ENCODE results near the gene PIM3. TPM values are rescaled to one million over a fixed set of nuclear protein-coding genes. Genes with fewer than 3 reads are reported as not detected.

The PIM3 gene
- total and polyA plus RNA-seq, 4 donors, result 14.5 to 44.0 (median 28.1) TPM

DNA sequence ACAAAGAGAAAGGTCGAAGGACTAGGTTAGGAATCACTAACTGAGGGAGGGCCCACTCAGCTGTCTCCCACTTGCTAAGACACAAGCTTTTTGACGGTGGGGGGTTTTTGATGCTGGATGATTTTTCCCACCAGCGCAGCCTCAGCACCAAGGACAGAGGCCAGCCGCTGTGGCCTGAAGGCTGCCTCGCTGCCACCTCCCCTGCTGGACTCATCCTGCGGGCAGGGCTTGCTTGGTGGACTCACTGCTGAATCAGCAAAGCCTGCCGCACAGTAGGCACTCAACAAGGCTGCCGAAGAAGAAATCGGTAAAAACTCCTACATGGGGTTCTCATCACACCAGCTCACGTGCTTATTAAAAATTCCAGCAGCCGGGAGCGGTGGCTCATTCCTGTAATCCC lies 45.0 kb upstream of the PIM3 start:
- H3K27me3 ChIP-seq (ENCODE audit: control insufficient read depth in 4 of 4, insufficient read depth in 4 of 4, low read length in 3 of 4), result no peaks in the 10 kb centered on the region
- no peak overlapping the region for H3K27ac ChIP-seq (ENCODE audit: low read depth in 1 of 2, low read length in 2 of 2)
- peaks cover 4 to 22% (median 8%) of the 10 kb centered on the region in 4 donors for H3K36me3 ChIP-seq (ENCODE audit: control insufficient read depth in 4 of 4, insufficient read depth in 3 of 4, low read depth in 1 of 4, low read length in 3 of 4)
- H3K4me3 ChIP-seq (ENCODE audit: low read depth in 1 of 3, low read length in 3 of 3), result no peak overlapping the region
- TF ChIP-seq, protein P1, sequence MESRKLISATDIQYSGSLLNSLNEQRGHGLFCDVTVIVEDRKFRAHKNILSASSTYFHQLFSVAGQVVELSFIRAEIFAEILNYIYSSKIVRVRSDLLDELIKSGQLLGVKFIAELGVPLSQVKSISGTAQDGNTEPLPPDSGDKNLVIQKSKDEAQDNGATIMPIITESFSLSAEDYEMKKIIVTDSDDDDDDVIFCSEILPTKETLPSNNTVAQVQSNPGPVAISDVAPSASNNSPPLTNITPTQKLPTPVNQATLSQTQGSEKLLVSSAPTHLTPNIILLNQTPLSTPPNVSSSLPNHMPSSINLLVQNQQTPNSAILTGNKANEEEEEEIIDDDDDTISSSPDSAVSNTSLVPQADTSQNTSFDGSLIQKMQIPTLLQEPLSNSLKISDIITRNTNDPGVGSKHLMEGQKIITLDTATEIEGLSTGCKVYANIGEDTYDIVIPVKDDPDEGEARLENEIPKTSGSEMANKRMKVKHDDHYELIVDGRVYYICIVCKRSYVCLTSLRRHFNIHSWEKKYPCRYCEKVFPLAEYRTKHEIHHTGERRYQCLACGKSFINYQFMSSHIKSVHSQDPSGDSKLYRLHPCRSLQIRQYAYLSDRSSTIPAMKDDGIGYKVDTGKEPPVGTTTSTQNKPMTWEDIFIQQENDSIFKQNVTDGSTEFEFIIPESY (IDR thresholded peaks at IDR 0.05), result no peak
- TF ChIP-seq TAF1 (conservative IDR thresholded peaks at IDR 0.05), result no peak
- no peak for TF ChIP-seq FOXA1 (IDR thresholded peaks at IDR 0.05)
- no peak for TF ChIP-seq HNF4G (IDR thresholded peaks at IDR 0.05)
- TF ChIP-seq, protein P2, sequence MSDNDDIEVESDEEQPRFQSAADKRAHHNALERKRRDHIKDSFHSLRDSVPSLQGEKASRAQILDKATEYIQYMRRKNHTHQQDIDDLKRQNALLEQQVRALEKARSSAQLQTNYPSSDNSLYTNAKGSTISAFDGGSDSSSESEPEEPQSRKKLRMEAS (IDR thresholded peaks at IDR 0.05), result no peak
- TF ChIP-seq, protein P3, sequence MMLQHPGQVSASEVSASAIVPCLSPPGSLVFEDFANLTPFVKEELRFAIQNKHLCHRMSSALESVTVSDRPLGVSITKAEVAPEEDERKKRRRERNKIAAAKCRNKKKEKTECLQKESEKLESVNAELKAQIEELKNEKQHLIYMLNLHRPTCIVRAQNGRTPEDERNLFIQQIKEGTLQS (IDR thresholded peaks at IDR 0.05), result no peak
- no peak for TF ChIP-seq RAD21 (IDR thresholded peaks at IDR 0.05)
- no peak for TF ChIP-seq NR2F2 (IDR thresholded peaks at IDR 0.05)
- TF ChIP-seq CTCF (IDR thresholded peaks at IDR 0.05; ENCODE audit: low read depth, low read length, missing input control), result no peak
- TF ChIP-seq, protein P4, sequence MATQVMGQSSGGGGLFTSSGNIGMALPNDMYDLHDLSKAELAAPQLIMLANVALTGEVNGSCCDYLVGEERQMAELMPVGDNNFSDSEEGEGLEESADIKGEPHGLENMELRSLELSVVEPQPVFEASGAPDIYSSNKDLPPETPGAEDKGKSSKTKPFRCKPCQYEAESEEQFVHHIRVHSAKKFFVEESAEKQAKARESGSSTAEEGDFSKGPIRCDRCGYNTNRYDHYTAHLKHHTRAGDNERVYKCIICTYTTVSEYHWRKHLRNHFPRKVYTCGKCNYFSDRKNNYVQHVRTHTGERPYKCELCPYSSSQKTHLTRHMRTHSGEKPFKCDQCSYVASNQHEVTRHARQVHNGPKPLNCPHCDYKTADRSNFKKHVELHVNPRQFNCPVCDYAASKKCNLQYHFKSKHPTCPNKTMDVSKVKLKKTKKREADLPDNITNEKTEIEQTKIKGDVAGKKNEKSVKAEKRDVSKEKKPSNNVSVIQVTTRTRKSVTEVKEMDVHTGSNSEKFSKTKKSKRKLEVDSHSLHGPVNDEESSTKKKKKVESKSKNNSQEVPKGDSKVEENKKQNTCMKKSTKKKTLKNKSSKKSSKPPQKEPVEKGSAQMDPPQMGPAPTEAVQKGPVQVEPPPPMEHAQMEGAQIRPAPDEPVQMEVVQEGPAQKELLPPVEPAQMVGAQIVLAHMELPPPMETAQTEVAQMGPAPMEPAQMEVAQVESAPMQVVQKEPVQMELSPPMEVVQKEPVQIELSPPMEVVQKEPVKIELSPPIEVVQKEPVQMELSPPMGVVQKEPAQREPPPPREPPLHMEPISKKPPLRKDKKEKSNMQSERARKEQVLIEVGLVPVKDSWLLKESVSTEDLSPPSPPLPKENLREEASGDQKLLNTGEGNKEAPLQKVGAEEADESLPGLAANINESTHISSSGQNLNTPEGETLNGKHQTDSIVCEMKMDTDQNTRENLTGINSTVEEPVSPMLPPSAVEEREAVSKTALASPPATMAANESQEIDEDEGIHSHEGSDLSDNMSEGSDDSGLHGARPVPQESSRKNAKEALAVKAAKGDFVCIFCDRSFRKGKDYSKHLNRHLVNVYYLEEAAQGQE (IDR thresholded peaks at IDR 0.05), result no peak
- no peak for TF ChIP-seq HNF4A (conservative IDR thresholded peaks at IDR 0.05)
- TF ChIP-seq RXRA (IDR thresholded peaks at IDR 0.05), result no peak
- no peak for TF ChIP-seq GABPA (IDR thresholded peaks at IDR 0.05 in 1 of 2, conservative IDR thresholded peaks at IDR 0.05 in 1 of 2)
- no peak for TF ChIP-seq JUND (IDR thresholded peaks at IDR 0.05)
- peaks cover 0 to 18% (median 10%) of the 10 kb centered on the region in 4 donors for H3K4me1 ChIP-seq (ENCODE audit: control insufficient read depth in 4 of 4, insufficient read depth in 4 of 4, low read length in 3 of 4)
- DNase-seq (ENCODE audit: low spot score), result no peak
- WGBS, result 90% methylated on average over 12 of the region's 12 CpGs
- no peak overlapping the region for H3K9ac ChIP-seq (ENCODE audit: low read depth in 1 of 2, low read length in 2 of 2)
- H3K9me3 ChIP-seq (ENCODE audit: control insufficient read depth in 4 of 4, low read length in 3 of 4), result no peaks in the 10 kb centered on the region

DNA sequence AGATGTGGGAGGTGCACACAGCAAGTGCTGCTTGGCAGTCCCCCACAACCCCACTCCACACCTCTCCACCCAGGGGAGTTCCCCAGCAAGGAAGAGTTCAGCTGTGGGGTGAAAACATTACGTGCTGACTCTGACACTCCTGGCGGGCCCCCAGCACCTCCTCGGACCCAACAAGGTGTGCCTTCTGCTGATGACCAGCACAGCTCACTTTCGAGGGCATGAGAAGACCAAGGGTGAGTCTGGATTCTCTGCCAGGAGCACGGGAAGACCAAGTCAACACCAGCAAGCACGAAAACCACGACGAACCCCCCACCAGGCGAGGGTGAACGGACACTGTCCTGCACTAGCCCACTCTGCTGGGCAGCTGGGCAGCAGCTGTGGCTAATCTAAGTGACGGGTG lies 43.7 kb upstream of the PIM3 start:
- peaks cover 4 to 24% (median 11%) of the 10 kb centered on the region in 4 donors for H3K36me3 ChIP-seq (ENCODE audit: control insufficient read depth in 4 of 4, insufficient read depth in 3 of 4, low read depth in 1 of 4, low read length in 3 of 4)

More for the DNA sequence above, 43.7 kb upstream of the PIM3 start:
- Histone ChIP-seq H3K9me3 (ENCODE audit: control insufficient read depth in 4 of 4, low read length in 3 of 4) (no peaks in the 10 kb centered on the region), H3K27ac (ENCODE audit: low read depth in 1 of 2, low read length in 2 of 2) (no peak overlapping the region), H3K4me3 (ENCODE audit: low read depth in 1 of 3, low read length in 3 of 3) (no peak overlapping the region), H3K27me3 (ENCODE audit: control insufficient read depth in 4 of 4, insufficient read depth in 4 of 4, low read length in 3 of 4) (no peaks in the 10 kb centered on the region), H3K9ac (ENCODE audit: low read depth in 1 of 2, low read length in 2 of 2) (no peak overlapping the region), H3K4me1 (ENCODE audit: control insufficient read depth in 4 of 4, insufficient read depth in 4 of 4, low read length in 3 of 4) (peaks cover 0 to 18% (median 10%) of the 10 kb centered on the region in 4 donors)
- no peak for DNase-seq (ENCODE audit: low spot score)
- WGBS, result 86% methylated on average over 11 of the region's 11 CpGs
- TF ChIP-seq, protein P2 (IDR thresholded peaks at IDR 0.05), result no peak
- TF ChIP-seq JUND (IDR thresholded peaks at IDR 0.05) (no peak), YY1 (IDR thresholded peaks at IDR 0.05) (no peak), GABPA (IDR thresholded peaks at IDR 0.05 in 1 of 2, conservative IDR thresholded peaks at IDR 0.05 in 1 of 2) (no peak), RAD21 (IDR thresholded peaks at IDR 0.05) (no peak), CTCF (IDR thresholded peaks at IDR 0.05; ENCODE audit: low read depth, low read length, missing input control) (no peak)
- TF ChIP-seq, protein P3 (IDR thresholded peaks at IDR 0.05), result no peak
- TF ChIP-seq, protein P4 (IDR thresholded peaks at IDR 0.05), result no peak
